Colonic mucosa (tissue), 4 donors: ENCODE results near the gene IL27RA. TPM values are rescaled to one million over a fixed set of nuclear protein-coding genes. Genes with fewer than 3 reads are reported as not detected.

Experiments used
- DNase-seq: peaks from one replicate; pipeline ENCODE4 v3.0.0-alpha.2; 2020
- H3K27ac ChIP-seq: fragments of 200-600 bp; one replicate; pipeline ENCODE4 v1.8.0; 2021
- H3K27me3 ChIP-seq: fragments of 200-600 bp; one replicate; pipeline ENCODE4 v1.8.0; 2021
- H3K36me3 ChIP-seq: fragments of 200-600 bp; one replicate; pipeline ENCODE4 v1.8.0; 2021
- H3K4me1 ChIP-seq: fragments of 200-600 bp; one replicate; pipeline ENCODE4 v1.8.0; 2021; ENCODE audit warnings: mild to moderate bottlenecking
- H3K4me3 ChIP-seq: fragments of 200-600 bp; one replicate; pipeline ENCODE4 v1.8.0; 2021
- H3K9ac ChIP-seq, 2 donors: one replicate each; pipeline ENCODE4 v1.7.0; 2013; ENCODE audit warnings: control low read depth in 2 of 2, low read depth in 2 of 2, low read length in 2 of 2
- H3K9me3 ChIP-seq: fragments of 200-600 bp; one replicate; pipeline ENCODE4 v1.8.0; 2021
- CTCF ChIP-seq: fragments of 200-600 bp; IDR thresholded peaks from one replicate; pipeline ENCODE4 v1.8.0; 2022; ENCODE audit warnings: antibody characterized with exemption, mild to moderate bottlenecking
- intact Hi-C: fragments of 100-400 bp; cut with DNase I; formaldehyde crosslinking; loops from one replicate; pipeline ENCODE4 v1.14.1; 2022
- total RNA-seq, 2 donors: library from RNA; stranded (reverse); fragmentation: NEBNext Ultra II Directional in 1 of 2; extraction: Animal tissue kit (Norgen Biotek cat#: 25700) in 1 of 2; gene quantifications; one replicate each; pipeline ENCODE4 v1.2.1, GENCODE V29; 2021
- donor health status: healthy.
- donor health status: DM: no; HTN: no; CAD: no.
- donor health status: DM: no; HTN: no; CAD: no.

IL27RA gene
- total RNA-seq, 2 donors from 2014 or later: 2.5 to 3.2 TPM

GRCh38 chr19:14078411-14078810 is 46.8 kb downstream of the IL27RA start:
- H3K4me3 ChIP-seq: no peak overlapping the region
- intact Hi-C loops: no loop called here
- H3K27me3 ChIP-seq: no peaks in the 10 kb centered on the region
- no peaks in the 10 kb centered on the region for H3K9me3 ChIP-seq
- no peak overlapping the region for H3K9ac ChIP-seq
- TF ChIP-seq CTCF: no peak
- no peaks in the 10 kb centered on the region for H3K36me3 ChIP-seq
- no peak for DNase-seq
- H3K4me1 ChIP-seq: peaks cover 4% of the 10 kb centered on the region
- H3K27ac ChIP-seq: no peak overlapping the region

GRCh38 chr19:14080887-14081796 is 49.6 kb downstream of the IL27RA start:
- Histone ChIP-seq H3K4me3 (peak overlapping the region; percentile 67), H3K4me1 (peaks cover 4% of the 10 kb centered on the region), H3K27ac (peak overlapping the region; percentile 95), H3K36me3 (no peaks in the 10 kb centered on the region), H3K9ac (peak overlapping the region; percentile 90 to 99), H3K9me3 (no peaks in the 10 kb centered on the region), H3K27me3 (no peaks in the 10 kb centered on the region)
- TF ChIP-seq CTCF: no peak
- DNase-seq: peak; percentile 99
- intact Hi-C loops: no loop called here

- Histone ChIP-seq H3K27ac (peak overlapping the region; percentile 95), H3K36me3 (no peaks in the 10 kb centered on the region), H3K4me3 (peak overlapping the region; percentile 67), H3K27me3 (no peaks in the 10 kb centered on the region), H3K4me1 (peaks cover 4% of the 10 kb centered on the region), H3K9me3 (no peaks in the 10 kb centered on the region), H3K9ac (peak overlapping the region; percentile 90 to 99)
- peak; percentile 57 for DNase-seq
- intact Hi-C loops: no loop called here
- no peak for TF ChIP-seq CTCF
Observed at GRCh38 chr19:14081797-14082674, 50.5 kb downstream of the IL27RA start.

- DNase-seq: no peak
- H3K9me3 ChIP-seq: no peaks in the 10 kb centered on the region
- intact Hi-C loops: no loop called here
- peak overlapping the region; percentile 95 for H3K27ac ChIP-seq
- TF ChIP-seq CTCF: no peak
- peaks cover 4% of the 10 kb centered on the region for H3K4me1 ChIP-seq
- no peaks in the 10 kb centered on the region for H3K36me3 ChIP-seq
- no peaks in the 10 kb centered on the region for H3K27me3 ChIP-seq
- peak overlapping the region; percentile 90 to 99 for H3K9ac ChIP-seq
- H3K4me3 ChIP-seq: no peak overlapping the region
Observed at GRCh38 chr19:14082675-14082960, 51.1 kb downstream of the IL27RA start.

GRCh38 chr19:14085309-14085995 is 53.9 kb downstream of the IL27RA start, which contains the start of gene C19orf67:
Gene C19orf67, minus strand, starts transcription at chr19:14085783. Its CDS starts 156 bp downstream, at chr19:14085627.
- Histone ChIP-seq H3K27ac (no peak within 1 kb of the TSS), H3K9me3 (no peaks in the 10 kb centered on the region), H3K4me3 (no peak within 1 kb of the TSS), H3K4me1 (peaks cover 1% of the 10 kb centered on the region), H3K36me3 (no peaks in the 10 kb centered on the region), H3K9ac (peak within 1 kb of the TSS in 1 of 2 donors; percentile 5), H3K27me3 (no peaks in the 10 kb centered on the region)
- no peak for TF ChIP-seq CTCF
- no peak for DNase-seq
- intact Hi-C loops: no loop called here
